Hematopoietic multipotent progenitor cell treated with erythropoietin and hydrocortisone succinate and interleukin-3 and kit ligand, for 4 days (in vitro differentiated cells): ENCODE measurements around the gene MTM1.

Source experiments
- DNase-seq: peaks from one replicate; pipeline ENCODE4 v3.0.0-alpha.2; 2015

Gene MTM1

DNA sequence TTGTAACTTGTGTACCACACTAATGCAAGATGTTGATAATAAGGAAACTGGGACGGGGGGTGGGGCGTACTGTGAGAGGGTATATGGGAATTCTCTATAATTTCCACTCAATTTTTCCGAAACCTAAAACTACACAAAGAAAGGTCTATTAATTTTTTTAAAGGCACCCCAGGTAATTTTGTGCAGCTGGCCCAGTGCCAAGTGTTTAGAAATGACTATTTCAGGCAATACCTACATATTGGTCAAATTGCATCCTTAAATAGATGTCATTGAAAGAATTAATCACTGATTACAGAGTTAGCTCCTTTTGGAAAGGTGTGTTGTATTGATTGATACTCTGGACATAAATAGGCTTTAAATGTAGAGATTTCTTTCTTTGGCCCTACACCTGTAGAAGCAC lies 114.7 kb downstream of the MTM1 start:
- no peak for DNase-seq

DNA sequence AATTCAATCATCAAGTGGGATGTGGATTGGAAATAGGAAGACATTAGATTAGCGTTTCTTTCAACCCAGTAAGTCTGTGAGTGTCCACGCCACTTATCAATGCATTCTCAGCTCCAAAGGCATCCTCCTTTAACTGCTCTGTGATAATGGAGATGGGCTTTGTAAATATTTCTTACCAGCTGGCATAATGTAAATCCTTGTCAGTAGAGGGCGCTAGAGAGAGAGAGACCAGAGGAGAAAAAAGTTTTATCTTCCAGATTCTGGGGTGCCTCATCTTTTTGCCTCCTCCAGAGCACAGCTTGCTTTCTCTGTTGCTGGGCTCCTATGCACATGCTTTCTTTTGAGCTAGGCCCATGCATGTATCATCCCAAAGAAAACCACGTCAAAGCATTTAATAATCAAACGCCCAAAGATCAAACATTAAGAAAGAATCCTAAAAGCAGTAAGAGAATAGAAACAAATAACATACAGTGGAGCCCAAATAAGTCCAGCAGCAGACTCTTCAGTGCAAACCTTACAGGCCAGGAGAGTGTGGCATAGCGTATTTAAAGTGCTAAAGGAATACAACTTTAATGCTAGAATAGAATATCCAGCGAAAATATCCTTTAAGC lies 115.2 kb downstream of the MTM1 start:
- DNase-seq, result peak; percentile 81

DNA sequence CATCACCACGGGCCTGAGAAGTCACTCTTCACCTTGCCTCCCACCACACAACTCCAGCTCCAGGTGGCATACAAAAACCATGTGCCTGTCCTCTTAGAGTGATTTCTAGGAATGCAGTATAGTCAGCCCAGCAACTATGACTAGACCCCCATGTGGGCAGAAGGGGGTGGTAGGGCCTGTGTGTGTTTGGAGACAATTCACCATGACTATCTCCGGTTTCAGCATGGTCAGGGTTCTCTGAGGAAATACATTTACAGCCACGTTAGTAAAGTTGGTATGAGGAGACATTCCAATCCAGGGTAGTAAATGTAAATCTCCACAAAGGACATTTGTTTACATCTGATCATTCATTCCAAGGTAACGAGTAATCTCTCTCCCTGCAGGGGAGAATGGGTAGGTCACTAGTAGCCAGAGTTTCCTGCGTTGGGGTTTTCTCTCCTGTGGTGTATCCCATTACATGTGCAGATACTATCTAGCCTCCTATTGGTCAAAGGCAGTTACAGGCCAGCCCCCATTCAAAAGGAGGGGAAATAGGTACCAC lies 120.6 kb downstream of the MTM1 start:
- DNase-seq, result no peak

DNA sequence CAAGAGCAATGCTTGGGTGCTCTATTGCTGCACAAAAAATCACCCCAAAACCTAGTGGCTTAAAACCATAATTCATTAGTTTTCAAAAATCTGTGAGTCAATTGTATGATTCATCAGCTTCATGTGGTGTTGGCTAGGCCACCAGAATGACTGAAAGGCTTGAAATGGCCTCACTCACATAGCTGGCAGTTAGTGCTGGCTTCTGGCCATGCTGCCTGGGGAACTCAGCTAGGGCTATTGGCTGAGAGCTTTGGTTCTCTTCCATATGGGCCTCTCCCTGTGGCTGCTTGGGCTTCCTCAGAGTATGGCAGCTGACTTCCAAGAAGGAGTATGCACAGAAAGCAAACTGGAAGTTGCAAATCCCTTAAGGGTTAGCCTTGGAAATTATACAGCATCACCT lies 121.7 kb downstream of the MTM1 start:
- DNase-seq, result no peak

DNA sequence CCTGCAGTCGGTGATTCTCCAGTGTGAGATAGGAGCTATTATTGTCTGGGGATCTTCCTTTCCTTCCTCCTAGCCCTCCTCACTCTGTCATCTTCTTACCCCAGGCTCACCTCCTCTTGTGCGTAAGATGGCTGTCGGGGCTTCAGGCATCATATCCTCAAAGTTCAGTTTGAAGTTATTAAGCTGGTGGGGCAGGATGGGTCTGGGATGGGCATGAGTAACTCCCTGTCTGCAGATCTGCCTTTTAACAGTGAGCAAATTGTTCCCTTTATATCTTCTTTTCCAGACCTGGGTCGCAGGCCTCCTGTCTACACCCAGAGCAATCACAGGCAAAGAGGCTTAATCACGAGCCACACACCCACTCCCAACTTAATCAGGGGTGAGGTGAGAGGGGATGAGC lies 123.9 kb downstream of the MTM1 start:
- DNase-seq, result peak; percentile 5

DNA sequence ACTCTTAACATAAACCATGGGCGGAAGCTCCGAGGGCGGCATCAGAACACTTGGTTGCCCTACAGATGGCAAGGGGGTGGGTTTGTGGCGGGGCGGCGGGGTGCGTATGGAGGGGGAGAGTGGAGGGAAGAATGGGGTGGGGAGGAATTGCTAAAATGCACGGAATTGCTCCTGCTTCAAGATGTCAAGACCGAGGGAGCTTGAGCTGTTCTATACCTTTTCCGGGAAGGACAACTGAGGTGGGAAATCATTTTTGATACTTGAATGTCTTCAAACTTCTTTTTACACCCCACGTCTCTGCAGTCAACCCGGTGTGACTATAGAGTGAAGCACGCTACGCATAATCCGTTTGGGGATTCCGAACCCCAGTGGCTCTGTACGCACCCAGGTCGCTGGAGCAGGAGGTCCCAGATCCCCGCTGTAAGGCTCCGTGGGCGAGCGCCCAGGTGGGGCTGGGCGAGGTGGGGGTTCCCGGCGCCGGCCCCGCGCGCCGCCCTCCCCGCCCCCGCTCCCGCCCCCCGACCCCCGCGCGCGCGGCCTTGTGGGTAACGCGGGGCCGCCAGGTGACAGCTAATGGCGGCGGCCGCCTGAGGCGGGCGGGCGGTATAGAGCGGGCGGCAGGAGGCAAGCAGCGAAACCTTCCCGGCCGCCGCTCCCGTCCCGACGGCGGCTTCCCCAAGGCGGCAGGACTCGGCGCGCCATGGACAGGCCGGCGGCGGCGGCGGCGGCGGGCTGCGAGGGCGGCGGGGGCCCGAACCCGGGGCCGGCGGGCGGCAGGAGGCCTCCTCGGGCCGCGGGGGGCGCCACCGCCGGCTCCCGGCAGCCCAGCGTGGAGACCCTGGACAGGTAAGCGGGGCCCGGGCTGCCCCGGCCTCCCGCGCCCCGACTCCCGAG lies 124.7 kb downstream of the MTM1 start, which contains the start of gene MTMR1:
MTMR1 (plus strand) TSS at position 566 of the 894 bp plus-strand sequence; CDS start at position 701, 135 bp downstream.
- DNase-seq, result peak; percentile 49

DNA sequence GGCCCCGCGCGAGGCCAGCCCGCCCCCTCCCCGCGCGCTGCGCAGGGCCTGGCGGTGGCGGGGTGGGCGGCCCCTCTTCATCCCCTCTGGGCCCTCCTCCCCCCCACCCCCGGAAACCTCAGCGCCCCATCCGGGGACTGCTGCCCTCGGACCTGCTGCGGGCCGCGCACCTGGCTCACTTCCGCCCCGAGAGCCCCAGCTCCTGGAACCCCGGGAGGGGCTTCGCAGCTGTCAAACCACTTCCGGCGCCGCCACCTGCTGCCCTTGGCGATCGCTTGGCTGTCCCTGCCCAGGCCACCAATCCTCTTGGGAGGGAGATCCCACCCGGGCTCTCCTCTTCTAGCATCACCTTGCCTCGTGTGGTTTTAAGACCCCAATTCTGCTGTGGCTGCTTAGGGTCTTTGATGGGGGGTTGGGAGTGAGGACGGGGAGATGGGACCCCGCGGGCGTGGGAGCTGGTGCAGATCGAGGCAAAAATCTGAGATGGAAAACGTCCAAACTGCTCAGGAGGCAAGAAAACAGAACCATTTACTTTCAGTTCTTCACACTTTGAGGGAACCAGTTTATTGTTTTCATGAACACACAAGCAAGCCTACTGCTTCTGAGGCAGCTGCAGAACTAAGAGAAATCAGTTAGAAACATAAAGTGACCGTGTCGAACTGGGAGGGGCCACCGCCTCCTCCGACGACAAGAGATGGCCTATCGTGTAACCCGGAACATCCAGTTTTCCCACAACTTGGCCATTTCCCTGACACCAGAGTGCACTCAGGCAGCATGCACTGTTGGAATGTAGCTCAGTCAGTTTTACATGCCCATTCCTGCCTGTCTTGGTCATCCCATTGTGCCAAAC lies 125.5 kb downstream of the MTM1 start:
- peak; percentile 70 for DNase-seq

DNA sequence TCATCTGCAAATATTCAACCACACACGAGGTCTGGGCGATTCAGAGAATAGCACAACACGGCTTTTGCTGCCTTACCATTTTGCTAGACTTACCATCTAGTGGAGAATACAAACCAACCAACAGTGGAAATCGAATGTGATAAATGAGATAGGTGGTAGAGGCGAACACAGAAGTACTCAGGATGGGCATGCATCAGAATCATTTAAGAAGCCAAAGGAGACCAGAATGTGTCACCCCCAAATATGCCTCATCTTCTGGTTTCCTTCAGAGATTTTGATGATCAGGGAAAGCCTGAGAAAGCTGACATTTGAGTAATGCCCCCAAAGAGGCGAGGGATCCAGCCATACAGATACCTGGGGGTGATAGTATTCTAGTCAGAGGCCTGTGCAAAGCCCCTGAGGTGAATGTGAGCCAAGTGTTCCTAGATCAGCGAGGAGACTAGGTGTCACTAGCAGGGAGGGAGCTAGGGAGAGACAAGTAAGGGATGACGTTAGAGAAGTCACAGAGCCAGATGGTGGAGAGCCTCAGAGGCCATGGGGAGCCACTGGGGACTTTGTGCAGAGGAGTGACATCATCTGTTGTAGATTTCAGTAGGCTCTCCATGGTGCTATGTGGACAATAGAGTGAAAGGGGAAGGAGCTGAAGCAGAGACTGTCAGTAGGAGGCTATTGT lies 126.5 kb downstream of the MTM1 start:
- peak; percentile 37 for DNase-seq

DNA sequence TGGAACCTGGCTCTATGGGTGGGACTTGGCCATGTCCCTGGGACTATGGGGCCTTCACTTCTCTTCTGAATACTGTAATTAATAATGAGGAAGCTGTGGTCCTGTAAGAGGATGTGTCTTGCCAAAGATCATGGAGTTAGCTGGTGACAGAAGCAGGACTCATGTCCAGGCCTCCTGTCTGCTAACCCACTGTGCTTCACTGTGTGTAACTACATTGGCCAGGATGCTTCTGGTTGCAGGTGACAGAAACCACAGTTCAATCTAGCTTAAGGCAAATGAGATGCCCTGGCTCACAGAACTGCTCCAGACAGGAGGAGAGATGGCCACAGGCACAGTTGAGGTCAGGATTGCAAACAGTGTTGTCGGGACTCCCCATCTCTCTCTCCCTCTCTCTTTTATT lies 127.9 kb downstream of the MTM1 start:
- peak; percentile 33 for DNase-seq

DNA sequence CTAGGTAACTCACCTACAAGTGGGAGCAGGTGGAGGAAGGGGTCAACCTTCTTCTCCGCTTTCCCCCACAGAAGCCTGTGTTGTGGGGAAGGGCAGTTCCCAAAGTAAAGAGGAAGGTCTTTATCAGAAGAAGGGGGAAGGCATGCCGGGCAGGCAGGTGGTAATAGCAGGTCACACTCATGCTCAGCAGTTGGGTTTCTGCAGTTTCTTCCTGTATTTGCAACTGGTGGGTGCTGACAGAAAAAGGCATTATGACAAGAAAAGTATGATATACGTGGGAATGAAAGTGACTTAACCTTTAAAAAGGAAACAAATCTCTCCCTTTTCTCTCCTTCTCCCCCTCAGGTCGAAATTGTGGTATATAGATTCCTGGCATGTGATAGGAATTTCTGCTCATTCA lies 128.4 kb downstream of the MTM1 start:
- peak; percentile 52 for DNase-seq

DNA sequence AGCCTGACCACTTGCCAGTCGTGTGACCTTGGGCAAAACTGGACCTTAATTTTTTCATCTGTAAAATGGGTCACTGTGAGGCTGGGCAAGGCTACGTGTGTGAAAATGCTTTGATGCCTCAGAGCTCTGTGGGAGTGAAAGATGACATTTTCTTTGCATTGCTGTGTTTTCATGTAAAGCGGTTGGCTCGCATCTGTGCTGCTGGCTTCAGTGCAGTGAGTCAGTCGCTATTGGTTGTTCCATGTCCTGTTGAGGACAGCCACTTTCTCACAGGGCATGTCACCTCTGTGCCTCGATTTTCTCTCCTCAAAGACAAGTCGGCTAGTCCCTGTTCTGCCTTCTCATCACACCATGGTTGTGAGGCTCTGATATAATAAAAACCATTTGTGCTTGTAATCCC lies 129.2 kb downstream of the MTM1 start:
- DNase-seq, result no peak

DNA sequence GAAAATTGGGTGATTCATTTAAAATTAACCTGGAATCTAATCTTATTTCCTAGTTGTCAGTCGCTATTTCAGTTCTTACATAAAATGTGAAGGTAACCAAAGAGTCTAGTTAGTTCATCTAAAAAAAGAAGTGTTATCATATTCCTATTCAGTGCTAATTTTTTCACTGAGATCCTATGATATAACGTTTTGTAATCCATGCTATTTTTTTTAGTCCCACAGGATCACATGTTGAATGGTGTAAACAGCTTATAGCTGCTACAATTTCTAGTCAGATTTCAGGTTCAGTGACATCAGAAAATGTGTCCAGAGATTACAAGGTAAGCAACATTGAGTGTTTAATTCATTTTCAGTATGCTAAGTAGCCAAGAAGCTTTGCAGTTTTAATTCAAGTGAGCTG lies 130.6 kb downstream of the MTM1 start:
- DNase-seq, result no peak

DNA sequence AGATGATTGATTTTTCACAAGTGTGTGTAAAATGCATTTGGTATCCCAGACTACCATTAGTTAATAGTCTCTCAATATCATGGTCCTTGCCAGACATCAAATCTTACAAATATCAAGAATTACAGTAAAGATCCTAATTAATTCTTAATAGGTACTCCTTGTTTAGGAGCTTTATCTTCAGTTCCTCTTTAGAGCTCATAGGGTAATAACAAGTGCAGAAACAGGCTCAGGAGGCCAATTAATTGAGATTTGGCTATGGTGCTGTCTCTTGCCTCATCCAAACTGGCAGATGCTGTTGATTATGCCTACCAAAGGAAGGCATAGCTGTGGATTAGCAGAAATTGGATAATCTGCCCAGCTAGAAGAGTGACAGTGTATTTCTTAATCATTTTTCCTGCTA lies 131.7 kb downstream of the MTM1 start:
- no peak for DNase-seq

DNA sequence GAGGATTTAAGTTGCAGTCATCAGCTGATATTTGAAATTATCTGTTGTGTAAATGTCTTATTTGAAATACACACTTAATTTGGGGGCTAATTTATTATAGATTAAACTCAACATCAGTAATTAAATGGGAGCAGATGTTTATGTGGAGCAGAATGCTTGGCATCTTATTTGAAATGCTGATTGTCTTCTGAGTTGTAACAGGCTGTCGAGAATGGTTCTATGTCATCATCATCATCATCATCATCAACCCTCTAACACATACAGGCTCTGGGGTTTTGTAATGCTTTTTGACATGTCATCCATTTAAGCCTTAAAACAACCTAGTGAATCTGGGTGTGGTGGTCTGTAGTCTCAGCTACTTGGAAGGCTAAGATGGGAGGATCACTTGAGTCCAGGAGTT lies 133.0 kb downstream of the MTM1 start:
- no peak for DNase-seq

DNA sequence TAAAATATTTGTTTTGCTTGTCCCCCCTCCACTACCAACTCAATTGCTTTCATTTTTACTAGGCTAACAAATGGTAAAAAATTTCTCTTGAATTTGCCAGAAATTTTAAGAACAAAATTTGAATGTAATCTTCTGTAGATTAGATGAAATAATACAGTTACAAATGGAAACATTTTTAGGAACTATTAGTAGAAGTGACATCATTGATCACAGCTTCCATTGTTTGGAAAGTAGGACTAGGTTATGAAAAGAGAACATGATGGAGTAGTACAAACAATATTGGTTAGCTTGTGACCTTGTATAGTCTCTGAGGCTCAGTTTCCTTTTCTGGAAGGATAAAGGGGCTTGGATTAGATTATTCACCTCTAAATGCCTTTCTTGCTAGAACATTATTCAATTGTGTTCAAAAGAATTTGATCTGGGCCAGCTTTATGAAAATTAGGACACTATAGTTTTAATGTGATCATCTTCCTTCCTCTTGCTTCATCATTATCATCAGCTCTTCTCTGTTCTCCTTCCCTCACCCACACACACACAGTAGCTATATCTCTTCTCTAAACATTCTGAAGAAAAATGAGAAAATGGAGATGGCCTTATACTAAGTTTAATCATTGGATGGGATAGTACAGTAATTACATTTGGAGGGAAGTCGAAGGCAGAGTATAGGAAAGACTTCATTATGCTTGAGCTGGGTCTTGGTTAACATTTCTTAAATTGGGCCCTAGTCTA lies 134.7 kb downstream of the MTM1 start:
- no peak for DNase-seq

DNA sequence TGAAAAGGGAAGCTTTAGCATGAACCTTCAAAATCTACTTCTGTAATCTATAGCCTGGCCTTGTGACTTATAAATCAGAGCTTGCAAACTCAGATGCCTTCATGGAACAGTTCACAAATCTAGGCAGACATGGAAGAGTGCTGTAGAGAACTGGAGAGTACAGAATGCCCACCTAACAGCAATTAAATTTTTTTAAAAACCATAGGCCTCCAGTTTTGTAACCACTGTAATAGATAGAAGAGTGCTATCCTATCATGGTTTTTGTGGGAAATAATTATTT lies 135.2 kb downstream of the MTM1 start:
- no peak for DNase-seq

DNA sequence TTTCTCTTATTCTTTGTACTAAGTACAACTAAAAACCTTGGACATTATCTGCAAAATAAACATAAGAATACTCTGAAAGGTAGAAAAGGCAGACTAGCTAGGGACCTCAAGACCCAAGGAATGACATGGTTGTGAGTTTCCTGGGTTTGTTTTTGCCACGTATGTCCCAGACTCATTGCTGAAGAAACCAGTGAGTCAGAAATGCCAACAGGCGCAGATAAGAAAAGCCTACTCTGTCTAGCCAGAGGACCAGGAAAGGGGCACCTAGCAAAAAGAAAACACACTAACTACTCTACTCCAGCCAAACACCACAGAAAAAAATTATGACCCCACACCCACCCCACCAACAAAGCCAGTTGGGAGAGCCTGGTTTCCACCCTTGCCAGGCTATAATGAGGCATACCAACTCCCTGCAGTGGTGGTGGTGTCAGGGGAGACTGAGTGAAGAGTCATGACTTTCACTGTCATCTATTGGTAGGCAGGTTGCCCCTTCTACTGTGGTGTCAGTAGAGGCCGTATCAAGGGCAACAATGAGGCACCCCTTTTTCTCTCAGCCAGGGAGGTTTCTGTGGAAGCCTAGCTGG lies 135.7 kb downstream of the MTM1 start:
- DNase-seq, result no peak

DNA sequence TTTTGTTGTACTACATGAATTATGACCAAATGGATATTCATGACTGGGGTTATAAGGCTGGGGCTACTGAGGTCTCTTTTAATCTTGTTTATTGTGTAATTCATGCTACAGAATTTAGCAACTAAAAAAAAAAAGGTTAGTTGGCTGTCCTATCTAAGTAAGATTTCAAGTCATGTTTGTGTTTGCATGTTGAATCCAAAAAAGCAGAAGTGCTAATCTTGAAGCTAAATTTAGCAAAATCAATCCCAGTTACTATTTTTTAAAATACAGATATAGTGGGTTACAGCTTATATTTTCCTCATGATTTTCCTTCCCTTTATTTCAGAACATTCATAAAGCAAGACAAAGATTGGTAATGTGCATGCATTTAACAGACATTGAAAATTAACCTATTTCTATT lies 144.2 kb downstream of the MTM1 start:
- DNase-seq, result peak; percentile 25

DNA sequence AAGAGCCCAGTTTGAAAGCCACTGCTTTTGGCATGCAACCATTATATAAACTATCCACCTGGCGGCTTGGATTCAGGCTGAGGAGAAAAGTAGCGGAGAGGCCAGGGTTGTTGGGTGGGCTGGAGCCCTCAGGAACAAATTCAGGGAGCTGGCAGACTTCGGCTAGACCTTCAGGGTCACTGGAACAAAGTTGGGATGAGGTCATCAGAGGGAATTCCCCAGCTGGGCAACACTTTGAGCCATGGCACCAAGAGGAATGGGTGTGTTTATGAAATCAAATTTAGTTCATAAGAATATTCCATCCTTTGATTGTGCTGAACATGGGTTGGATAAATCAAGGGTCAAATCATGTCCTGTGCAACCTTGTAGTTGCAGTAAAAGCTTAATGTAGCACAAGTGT lies 146.8 kb downstream of the MTM1 start:
- no peak for DNase-seq

DNA sequence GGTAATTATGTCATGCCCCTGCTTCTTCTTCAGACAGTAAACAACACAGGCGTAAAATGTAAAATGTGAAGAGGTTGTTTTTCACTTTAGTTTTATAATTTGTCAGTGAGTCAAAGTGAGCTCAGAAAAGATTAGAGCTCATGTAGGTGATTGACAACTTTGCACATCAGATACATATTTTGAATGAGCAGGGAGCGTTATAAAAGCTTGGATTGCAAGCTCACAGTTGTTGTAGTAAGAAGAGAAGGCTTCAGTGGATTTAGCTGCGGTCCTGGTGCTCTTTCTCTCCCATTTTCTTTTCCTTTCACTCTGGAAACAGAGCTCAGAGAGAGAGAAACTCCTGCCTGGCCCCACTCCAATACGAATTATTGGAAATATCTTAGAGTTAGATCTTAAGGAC lies 151.2 kb downstream of the MTM1 start:
- no peak for DNase-seq
